ENCODE results near the gene TMCC1.

Gene TMCC1

DNA sequence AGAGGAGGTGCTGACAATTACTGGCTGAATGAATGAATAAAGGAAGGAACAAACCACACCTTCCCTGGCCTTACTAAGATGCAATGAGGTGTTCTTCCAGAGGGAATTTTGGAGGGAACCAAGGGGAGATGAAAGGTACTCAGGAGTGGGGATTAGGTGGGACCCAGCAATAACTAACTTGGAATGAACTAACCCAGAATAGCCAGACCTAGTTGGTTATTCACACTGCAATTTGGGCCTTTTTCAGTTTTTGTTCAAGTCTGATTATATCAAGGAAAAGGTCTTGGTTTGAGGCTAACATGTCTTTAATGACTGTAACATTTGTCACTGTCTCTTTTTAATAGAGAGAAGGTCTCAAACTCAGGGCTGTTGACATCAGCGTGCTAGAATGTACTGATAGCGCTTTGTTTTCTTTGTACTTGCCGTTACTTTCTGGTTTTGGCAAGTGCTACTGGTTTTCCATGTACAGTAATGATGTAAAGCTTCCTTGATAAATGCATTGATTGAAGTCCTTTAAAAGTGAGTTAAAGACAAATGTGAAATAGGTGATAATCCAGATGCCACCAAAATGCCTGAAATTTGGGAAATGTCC lies 283.8 kb downstream of the TMCC1 start:
- no peak for DNase-seq (ENCODE audit: low read depth in 3 of 3)

DNA sequence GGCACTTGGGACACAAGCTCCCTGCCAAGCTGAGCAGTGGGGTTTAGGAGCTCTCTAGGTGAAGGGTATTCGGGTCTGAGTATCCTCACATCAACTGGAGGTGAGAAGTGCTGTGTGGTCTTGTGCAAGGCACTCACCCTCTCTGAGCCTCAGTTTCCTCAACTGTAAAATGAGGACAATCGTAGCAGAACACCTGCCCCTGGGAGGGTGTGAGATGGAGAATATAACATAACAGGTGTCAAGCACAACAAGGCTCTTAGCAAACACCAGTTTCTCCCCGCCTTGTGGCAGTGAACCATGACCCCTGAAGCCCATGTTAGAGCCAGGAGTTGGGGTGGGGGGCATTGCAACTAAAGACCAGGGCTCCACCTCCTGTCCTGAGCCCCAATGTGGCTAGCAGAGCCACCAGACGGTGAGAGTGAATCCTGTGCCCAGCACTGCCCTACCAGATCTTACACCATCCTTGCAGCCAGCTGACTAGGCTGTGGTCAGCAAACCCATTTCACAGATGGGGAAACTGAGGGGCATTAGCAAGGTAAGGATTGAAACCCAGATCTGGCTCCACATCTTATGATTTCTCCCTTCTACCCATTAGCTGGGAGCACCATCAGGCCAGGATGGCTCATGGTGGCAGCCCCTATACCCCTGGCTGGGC lies 284.4 kb downstream of the TMCC1 start:
- DNase-seq (ENCODE audit: low read depth in 3 of 3): no peak

DNA sequence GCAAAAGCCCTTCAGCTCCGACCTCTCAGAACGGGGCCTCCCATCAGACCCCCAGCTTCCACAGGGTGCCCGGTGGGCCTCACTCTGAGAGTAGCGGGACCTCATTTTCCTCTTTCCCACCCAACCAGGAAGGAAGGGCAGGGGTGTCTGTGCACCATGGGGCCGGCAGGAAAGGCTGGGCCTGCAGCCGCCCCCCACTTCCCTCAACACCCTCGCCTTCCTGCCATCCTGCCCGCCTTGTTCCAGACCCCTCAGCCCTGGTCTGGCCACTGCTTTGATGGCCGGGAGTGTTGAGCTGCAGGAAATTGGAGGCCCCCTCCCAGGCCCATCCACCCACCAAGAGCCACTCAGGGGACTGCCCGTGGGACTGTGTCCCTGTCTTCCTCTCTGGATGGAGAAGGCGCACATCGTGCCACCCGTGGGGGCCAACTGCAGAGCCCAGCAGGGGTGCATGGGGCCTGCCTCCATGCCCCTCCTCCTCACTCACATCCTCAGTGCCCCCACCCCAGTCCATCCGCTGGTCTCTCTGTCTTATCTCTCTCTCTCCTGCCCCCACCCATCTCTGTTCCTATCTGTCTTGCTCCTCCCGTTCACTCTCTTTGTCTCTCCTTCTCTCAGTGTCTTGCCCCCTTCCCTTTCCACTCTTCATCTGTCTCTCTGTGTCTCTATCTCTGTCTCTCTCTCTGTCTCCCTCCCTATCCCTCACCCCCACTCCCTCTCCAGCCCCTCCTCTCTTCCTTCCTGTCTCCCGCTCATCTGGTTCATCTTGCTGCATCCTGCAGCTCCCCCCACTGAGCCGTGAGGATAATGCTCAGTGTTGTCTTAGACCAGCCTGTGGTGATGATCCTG lies 285.2 kb downstream of the TMCC1 start:
- DNase-seq (ENCODE audit: low read depth in 3 of 3): no peak

DNA sequence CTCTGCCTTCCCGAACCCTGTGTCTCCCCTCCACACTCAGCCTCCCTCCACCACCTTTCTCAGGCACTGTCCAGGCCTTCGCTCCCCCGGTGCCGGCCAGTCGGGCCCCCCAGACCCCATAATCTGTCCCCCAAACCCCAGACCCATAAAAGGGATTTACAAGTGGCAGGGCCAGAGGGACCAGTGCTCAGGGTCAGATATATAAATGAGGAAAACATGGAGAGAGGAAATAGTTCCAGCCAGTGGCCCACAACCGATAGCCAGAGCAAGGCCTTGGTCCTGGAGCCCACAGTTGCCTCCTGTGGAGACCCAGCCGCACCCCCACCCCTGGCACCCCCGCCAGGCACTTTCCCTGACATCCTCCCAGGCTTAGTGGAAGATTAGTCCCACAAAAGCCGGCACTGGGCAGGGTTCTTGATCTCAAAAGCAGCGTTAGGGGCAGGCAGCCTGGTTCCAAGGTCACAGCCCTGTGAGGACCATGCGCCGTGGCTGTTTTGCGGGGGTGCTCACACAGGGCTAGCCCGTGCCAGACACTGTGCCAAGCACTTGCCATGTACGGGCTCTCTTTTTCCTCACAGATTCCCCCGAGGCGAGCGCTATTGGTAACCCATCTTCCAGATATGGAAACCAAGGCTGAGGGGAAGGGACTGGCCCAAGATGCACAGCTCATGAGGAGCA lies 286.0 kb downstream of the TMCC1 start:
- no peak for DNase-seq (ENCODE audit: low read depth in 3 of 3)

DNA sequence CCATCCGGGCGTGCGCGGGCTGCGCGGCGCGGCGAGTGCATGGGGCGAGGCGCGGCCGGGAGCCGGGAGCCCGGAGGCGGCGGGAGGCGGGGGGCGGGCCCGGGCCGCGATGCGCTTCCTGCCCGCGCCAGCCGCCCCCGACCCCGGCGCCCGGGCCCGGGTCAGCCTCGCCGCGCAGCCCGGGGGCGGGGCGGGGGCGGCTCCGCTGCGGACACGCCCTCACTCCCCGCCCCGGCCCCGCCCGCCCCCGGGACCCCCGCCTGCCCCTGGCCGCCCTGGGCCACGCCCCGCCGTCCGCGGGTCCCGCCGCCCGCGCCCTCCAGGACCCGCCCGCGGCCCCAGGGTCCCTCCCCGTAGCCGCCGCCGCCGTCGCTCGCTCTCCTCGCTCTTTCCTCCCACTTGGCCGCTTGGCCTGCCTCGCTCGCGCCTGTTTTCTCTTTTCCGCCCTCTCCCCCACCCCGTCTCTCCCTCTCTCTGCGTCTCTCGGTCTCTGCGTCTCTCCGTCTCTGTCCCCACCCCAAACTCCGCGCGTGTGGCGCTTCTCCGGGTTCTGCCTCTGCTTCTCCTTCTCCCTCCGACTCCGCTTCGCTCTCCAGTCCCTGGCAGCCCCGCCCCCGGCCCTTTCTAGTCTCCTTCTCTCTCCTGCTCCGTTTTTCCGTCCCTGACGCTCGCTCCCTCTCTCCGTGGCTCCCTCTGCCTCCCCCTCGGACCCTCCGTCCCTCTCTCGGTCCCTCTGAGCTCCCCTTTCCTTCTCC lies 286.7 kb downstream of the TMCC1 start, which contains the start of gene PLXND1:
Gene PLXND1, minus strand, starts transcription at position 41 of the 755 bp plus-strand sequence. Its CDS starts 37 bp downstream, at position 4.
- DNase-seq (ENCODE audit: low read depth in 3 of 3): peak in 2 of 3 experiments; percentile 9 to 26

DNA sequence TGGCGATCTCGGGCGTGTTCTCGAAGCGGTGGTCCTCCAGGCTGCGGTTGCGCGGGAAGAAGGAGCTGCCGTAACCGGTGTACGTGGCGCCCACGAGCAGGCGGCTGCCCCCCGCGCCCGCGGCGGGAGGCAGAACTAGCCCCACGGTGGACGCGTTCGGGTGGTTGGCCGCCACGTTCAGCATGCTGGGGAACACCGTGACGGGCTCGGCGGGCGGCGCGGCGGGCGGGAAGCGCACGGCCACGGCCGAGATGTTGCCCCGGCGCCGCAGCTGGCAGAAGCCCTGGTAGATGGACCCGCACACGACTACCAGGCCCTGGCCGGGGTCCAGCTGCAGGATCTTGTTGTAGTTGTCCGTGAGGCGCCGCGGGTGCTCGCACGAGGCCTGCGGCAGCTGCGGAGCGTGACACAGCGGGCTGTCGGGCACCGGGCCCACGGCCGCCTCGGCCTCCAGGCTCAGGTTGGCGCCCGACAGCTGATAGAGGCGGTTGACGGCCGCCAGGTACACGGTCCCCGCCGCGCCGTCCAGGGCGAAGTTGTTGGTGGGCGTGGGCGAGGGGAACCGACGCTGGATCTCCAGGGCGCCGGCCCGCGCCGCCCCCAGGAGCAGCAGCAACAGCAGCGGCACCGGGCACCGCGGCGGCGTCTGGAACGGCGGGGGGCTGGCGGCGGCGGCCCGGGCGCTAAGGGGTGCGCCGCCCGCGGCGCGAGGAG lies 287.4 kb downstream of the TMCC1 start:
- DNase-seq (ENCODE audit: low read depth in 3 of 3): peak in 1 of 3 experiments; percentile 12

DNA sequence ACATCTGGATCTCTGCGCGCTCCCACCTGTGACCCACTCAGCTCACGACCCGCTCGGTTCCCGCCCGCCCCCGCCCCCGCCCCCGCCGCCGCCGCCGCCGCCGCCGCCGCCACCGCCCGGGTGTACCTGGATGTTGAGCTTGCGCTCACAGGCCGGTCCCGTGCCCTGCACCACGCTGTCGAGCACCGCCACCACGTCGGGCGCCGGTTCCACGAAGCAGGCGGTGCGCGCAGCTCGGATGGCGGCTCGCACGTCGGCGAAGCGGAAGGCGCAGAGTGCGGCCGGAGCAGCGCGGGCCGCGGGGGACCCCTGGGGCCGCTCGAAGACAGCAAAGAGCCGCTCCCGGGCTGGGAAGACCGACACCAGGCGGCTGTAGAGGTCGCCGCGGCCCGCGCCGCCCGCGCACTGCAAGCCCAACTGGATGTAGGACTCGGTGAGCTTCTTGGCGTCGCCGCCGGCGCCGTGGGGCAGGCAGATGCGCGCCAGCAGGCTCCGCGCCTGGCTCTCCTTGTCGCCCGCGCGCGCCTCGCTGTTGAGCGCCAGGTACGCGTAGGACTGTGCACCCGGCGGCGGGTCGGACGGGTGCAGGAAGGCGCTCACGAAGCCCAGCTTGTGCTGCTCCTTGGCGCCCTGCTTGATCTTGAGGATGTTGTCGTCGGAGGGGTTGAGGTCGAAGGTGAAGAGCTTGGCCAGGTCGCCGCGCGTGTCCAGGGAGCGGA lies 288.1 kb downstream of the TMCC1 start:
- DNase-seq (ENCODE audit: low read depth in 3 of 3): peak; percentile 13 to 22 (median 21)

DNA sequence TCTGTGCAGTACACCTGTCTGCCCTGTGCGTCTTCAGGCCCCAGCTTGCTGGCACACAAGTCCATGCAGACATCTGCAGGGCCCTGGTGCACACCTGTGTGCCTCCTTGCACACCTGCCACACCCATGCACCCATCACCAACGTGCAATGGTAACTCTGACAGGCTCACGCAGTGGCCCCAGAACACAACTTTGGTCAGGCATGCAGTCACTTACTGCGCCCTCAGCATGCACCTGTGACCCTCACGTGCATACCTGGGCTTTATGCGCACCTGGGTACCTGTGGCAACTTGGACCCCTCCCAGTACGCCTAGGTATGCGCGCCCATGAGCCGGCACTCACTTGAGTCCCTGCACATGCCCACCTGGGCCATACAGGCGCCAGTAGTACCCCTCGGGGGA lies 288.7 kb downstream of the TMCC1 start:
- no peak for DNase-seq (ENCODE audit: low read depth in 3 of 3)

DNA sequence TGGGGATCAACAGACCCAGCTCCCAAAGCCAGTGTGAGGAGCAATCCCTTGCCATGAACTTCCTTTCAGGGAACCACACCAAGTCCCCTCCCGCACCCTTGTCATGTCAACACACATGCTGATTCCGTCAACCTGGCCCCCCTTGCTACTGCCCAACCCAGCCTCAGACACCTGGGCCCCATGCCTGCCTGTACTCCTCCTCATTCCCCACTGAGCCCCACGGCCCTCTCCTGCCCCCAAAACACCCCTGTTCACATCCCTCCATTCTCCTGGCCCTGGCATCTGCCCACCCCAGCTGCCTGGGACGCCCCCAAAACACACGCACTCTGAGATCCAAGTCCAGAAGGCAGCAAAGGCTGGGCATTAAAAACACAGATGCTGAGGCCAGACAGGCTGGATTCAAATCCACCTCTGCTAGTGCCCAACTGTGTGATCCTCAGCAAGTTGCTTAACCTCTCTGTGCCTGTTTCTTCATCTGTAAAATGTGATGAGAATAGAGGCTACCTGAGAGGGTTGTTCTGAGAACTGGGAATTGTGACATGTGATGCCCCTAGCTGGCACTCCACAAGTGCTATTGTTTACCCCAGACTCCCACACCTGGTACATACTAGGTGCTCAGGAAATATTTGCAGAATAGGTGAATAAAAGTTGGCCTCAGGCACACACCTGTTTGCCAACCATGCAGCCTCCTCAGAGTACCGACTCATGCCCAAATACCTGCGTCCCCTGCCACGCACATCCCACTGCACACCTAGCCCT lies 289.3 kb downstream of the TMCC1 start:
- no peak for DNase-seq (ENCODE audit: low read depth in 3 of 3)

DNA sequence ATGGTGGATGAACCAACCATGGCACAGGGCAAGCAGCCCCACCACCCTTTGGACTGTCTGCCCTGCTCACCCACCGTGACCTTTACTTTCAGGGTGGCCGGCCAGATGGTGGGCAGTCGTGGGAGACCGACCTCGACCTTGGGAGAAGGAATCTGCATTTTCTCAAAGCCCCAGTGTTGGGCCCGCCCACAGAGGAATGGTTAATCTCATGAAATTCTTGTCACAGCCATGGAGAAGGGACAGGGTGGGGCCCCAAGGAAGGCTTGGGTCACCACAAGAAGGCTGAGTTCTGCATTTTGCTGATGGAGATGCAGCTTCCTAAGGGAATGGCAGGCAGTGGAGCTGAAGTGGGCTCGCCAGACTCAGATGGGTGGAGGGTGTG lies 290.0 kb downstream of the TMCC1 start:
- DNase-seq (ENCODE audit: low read depth in 3 of 3): no peak

DNA sequence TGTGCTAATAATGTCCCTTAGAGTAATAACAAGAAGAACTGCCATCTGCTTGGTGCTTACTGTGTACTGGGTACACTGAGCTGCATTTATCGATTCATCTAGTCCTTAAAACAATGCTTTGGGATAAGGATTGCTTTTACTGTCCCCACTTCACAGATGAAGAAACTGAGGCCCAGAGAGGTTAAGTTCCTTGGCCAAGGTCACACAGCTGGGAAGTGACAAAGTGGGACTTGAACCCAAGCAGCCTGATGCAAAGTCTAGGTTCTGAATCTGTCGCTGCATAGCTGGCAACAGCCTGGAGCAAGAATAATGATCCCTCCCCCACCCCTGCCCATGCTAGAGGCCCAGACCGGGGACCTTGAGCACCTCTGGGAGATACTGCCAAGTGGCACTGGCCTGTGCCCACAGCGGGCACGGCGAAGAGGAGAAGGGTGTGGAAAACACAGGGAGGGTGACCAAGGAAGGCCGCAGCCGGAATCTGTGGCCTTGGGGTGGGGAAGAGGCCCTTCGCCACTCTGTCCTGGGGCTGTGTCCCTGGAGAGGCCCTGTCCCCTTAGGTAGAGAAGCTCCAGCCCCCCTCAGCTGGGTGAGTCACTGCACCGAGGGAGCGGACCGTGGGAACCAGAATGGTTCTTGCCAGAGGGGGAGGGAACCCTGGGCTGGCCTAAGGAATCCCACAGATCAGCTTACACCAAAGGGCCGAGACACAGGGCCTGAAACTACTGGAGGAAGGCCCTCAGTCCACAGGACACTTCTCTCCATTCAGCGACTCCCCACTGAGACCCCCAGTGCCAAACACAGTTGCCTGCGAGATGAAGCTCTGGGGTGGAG lies 290.6 kb downstream of the TMCC1 start:
- DNase-seq (ENCODE audit: low read depth in 3 of 3): no peak

DNA sequence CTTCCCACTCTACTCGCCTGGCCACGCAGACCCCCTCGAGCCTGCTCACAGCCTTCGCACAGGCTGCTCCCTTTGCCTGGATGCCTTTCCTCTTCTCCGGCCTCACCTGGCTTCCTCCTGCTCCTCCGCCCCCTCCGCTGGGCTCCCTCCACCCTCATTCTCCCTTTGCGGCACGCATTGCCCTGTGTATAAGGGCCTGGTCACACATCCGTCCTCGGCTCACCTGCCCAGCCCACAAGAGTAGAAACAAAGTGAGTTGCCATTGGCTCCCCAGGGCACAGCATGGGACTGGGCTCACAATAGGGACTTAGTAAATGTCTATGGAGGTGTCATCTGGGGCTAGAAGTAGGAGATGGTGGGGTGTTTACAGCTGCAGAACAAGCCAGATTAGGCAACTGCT lies 291.2 kb downstream of the TMCC1 start:
- no peak for DNase-seq (ENCODE audit: low read depth in 3 of 3)

DNA sequence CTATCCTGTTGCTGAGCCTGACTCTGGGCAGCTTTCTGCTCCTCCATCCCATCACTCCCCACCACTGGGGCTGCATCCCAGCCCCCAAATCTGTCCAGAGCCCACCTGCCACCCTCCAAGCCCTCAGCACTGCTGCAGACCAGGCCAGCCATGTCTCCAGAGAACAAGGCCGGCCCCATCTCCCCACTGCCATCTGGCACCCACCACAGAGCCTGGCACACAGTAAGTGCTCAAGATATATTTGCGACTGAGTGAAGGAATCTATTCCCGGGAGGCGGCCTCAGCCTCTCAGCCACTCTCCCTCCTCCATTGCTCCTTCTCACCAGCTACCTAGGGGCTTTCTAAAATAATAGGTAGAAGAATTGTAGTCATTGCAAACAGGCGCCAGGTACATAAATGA lies 291.8 kb downstream of the TMCC1 start:
- no peak for DNase-seq (ENCODE audit: low read depth in 3 of 3)

DNA sequence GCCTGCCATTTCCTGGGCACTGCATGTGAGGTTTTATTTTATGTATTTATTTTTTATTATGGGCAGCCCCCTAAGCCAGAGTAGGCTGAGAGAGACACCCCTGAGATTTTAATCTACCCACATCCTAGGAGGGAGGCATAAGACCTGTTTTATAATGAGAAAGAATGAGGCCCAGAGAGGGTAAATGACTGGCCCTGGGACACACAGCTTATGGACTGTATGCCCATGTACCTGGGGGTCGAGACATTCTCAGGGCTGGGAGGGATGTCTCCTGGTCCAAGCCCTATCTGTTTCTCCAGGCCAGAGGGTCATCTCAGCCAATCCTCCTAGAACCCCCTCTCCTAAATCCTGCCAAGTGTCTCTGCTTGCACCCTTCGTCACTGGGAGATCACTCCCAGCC lies 293.2 kb downstream of the TMCC1 start:
- no peak for DNase-seq (ENCODE audit: low read depth in 3 of 3)

DNA sequence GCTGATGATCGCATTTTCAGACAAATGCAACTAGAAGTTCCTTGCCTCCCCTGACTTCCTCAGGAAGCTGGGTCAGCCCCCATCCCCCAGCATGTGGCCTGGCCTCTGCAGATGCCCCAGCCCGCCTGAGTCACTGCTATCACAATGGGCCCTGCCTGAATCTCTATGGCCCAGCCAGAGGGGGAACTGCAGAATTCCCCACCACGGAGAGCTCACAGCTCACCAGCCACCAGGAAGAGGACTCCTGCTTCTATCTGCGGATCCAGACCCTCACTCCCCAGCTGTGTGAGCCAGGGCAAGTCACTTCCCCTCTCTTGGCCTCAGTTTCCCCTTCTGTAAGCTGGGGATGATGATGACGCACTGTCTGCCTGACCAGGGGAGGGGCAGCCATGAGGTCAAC lies 293.9 kb downstream of the TMCC1 start:
- DNase-seq (ENCODE audit: low read depth in 3 of 3): no peak

DNA sequence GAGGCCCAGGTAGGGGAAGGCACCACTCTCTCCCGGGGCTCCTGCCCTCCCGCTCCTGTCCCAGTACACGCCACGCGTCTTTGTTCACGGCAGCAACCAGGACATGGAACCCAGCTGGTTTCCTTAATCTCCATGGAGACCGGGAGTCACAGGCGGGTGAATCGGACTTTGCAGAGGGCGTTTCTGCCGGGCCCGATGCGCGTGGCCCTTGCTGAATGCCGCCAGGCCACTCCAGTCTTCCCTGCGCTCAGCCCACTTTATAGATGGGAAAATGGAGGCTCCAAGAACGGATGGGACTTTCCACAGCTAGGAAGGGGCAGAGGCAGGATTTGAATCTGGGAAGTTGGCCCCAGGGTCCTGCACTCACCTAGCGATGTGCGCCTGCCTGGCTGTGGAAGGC lies 294.4 kb downstream of the TMCC1 start:
- DNase-seq (ENCODE audit: low read depth in 3 of 3): no peak

DNA sequence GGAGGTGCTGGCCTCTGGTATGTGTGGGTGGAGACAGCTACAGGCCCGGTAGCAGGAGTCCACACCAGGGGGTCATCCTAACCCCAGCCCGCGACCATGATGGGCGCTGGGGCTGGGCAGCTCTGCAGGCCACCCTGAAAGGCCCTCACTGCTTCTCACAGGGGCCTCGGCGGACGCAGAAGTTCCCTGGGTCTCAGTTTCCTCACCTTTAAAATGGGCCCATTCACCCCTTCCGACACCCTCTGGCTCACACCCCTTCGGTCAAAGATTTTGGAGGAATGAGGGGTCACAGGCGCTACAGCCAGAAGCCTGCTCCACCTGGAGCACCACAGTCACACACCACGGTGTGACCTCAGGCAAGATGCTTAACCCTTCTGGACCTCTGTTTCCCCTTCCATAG lies 295.0 kb downstream of the TMCC1 start:
- no peak for DNase-seq (ENCODE audit: low read depth in 3 of 3)

DNA sequence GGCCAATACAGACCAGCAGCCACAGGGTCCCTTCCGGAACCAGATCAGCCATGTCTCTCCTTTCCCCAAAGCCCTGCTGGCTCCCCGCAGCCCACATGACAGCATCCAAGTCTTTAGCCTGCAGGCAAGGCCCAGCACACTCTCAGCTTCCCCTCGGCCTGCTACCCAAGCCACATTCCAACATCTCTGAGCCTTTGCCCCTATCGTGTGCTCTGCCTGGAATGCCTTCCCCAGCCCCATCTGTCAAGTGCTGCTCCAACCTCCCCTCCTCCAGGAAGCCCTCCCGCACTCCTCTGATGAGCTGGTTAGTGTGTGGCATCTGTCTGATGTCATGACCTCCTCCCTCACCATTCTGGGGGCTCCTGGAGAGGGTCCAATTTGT lies 295.5 kb downstream of the TMCC1 start:
- DNase-seq (ENCODE audit: low read depth in 3 of 3): no peak
